GM23338 (cell line): ENCODE measurements around the gene GUCD1. TPM values are rescaled to one million over a fixed set of nuclear protein-coding genes. Genes with fewer than 3 reads are reported as not detected.

ENCODE experiments used
- ATAC-seq: fragments of 200-7000 bp; cut with Tn5 transposase; 3 replicates; pipeline ENCODE4 v1.9.1; 2020
- DNase-seq: peaks from one replicate; pipeline ENCODE4 v3.0.0-alpha.2; 2015; ENCODE audit warnings: low spot score
- H2AFZ ChIP-seq: fragments of 200-600 bp; sonication (generic); 2 replicates; pipeline ENCODE4 v1.8.0; 2016; ENCODE audit warnings: antibody characterized with exemption, mild to moderate bottlenecking, moderate library complexity
- H3F3A ChIP-seq: fragments of 200-600 bp; sonication (generic); replicated peaks from 2 replicates; pipeline ENCODE4 v1.8.0; 2017; ENCODE audit warnings: antibody characterized with exemption, mixed run types, low read depth
- H3K27ac ChIP-seq: fragments of 200-600 bp; sonication (generic); 2 replicates; pipeline ENCODE4 v1.6.1; 2016; ENCODE audit warnings: low read depth
- H3K27me3 ChIP-seq: fragments of 200-600 bp; sonication (generic); 2 replicates; pipeline ENCODE4 v1.8.0; 2016; ENCODE audit warnings: mild to moderate bottlenecking, mixed run types, moderate library complexity; ENCODE audit not compliant: insufficient read depth
- H3K36me3 ChIP-seq: fragments of 200-600 bp; sonication (generic); 2 replicates; pipeline ENCODE4 v1.8.0; 2016; ENCODE audit warnings: mild to moderate bottlenecking; ENCODE audit not compliant: insufficient read depth
- H3K4me1 ChIP-seq: fragments of 200-600 bp; sonication (generic); 2 replicates; pipeline ENCODE4 v1.8.0; 2016; ENCODE audit warnings: mild to moderate bottlenecking, moderate library complexity; ENCODE audit not compliant: insufficient read depth
- H3K4me2 ChIP-seq: fragments of 200-600 bp; sonication (generic); 2 replicates; pipeline ENCODE4 v1.7.1; 2017; ENCODE audit warnings: mixed run types
- H3K4me3 ChIP-seq: fragments of 200-600 bp; sonication (generic); 2 replicates; pipeline ENCODE4 v1.6.1; 2016; ENCODE audit warnings: mixed run types
- H3K79me2 ChIP-seq: fragments of 200-600 bp; sonication (generic); replicated peaks from 2 replicates; pipeline ENCODE4 v1.8.0; 2017; ENCODE audit warnings: mild to moderate bottlenecking; ENCODE audit not compliant: insufficient read depth
- H3K9me2 ChIP-seq: fragments of 200-600 bp; sonication (generic); 2 replicates; pipeline ENCODE4 v1.8.0; 2017; ENCODE audit not compliant: insufficient read depth
- H4K20me1 ChIP-seq: fragments of 200-600 bp; sonication (generic); replicated peaks from 2 replicates; pipeline ENCODE4 v1.8.0; 2017; ENCODE audit warnings: mild to moderate bottlenecking; ENCODE audit not compliant: insufficient read depth
- H3K27ac Mint-ChIP-seq: 2 replicates; pipeline ENCODE4 v1.8.0; 2020; ENCODE audit warnings: inconsistent platforms, mild to moderate bottlenecking, moderate library complexity, mixed read lengths
- H3K27me3 Mint-ChIP-seq: 3 replicates; pipeline ENCODE4 v1.8.0; 2022; ENCODE audit warnings: low read depth, mild to moderate bottlenecking, moderate library complexity, mixed read lengths, inconsistent platforms; ENCODE audit not compliant: insufficient read depth, poor library complexity
- H3K36me3 Mint-ChIP-seq: 3 replicates; pipeline ENCODE4 v1.8.0; 2021; ENCODE audit warnings: low read depth, mild to moderate bottlenecking, inconsistent platforms, moderate library complexity, mixed read lengths
- H3K4me1 Mint-ChIP-seq: 3 replicates; pipeline ENCODE4 v1.8.0; 2020; ENCODE audit warnings: mild to moderate bottlenecking, inconsistent platforms, mixed read lengths
- H3K4me3 Mint-ChIP-seq: 3 replicates; pipeline ENCODE4 v1.8.0; 2021; ENCODE audit warnings: moderate library complexity, mild to moderate bottlenecking, inconsistent platforms, mixed read lengths
- H3K9me3 Mint-ChIP-seq: 3 replicates; pipeline ENCODE4 v1.8.0; 2020; ENCODE audit warnings: moderate library complexity, mild to moderate bottlenecking, inconsistent platforms, mixed read lengths
- CREB1 ChIP-seq: fragments of 250-450 bp; sonication (Bioruptor Pico); IDR thresholded peaks from 2 replicates; pipeline ENCODE4 v1.5.0; 2020; ENCODE audit warnings: low read depth, mild to moderate bottlenecking, moderate library complexity
- ETS1 ChIP-seq: IDR thresholded peaks from 2 replicates; pipeline ENCODE4 v1.6.1; 2016; ENCODE audit warnings: antibody characterized with exemption
- EZH2phosphoT487 ChIP-seq: fragments of 200-600 bp; sonication (generic); IDR thresholded peaks from one replicate; pipeline ENCODE4 v1.8.1; 2018; ENCODE audit warnings: antibody characterized with exemption; ENCODE audit not compliant: unreplicated experiment
- JUNB ChIP-seq: IDR thresholded peaks from one replicate; pipeline ENCODE4 v1.6.1; 2016; ENCODE audit warnings: antibody characterized with exemption; ENCODE audit not compliant: unreplicated experiment
- NANOG ChIP-seq: IDR thresholded peaks from 2 replicates; pipeline ENCODE4 v1.6.1; 2016; ENCODE audit warnings: antibody characterized with exemption, borderline replicate concordance
- REST ChIP-seq: IDR thresholded peaks from one replicate; pipeline ENCODE4 v1.6.1; 2018; ENCODE audit warnings: antibody characterized with exemption; ENCODE audit not compliant: unreplicated experiment
- ZNF114 ChIP-seq: fragments of 250-450 bp; sonication (Bioruptor Pico); IDR thresholded peaks from 2 replicates; pipeline ENCODE4 v1.5.0; 2020; ENCODE audit warnings: mild to moderate bottlenecking, moderate library complexity
- polyA plus RNA-seq: library from polyadenylated mRNA; unstranded; fragments of >200 nt; fragmentation: Nextera tagmentation; extraction: Ambion mirVana; gene quantifications from 2 replicates; pipeline ENCODE4 v1.2.1, GENCODE V29; 2016
- total RNA-seq: library from RNA; depleted of rRNA; stranded (reverse); fragments of >200 nt; shearing (Covaris generic); gene quantifications from 2 replicates; pipeline ENCODE4 v1.2.3, GENCODE V29; 2014
- TF ChIP-seq, protein P1 (sequence below), 2 experiments: fragments of 200-600 bp in 1 of 2; sonication (generic) in 1 of 2; conservative IDR thresholded peaks; 2 replicates each; pipeline versions ENCODE4 v1.5.1 to v1.6.1; 2016 to 2017; ENCODE audit warnings: antibody characterized with exemption in 2 of 2, low read depth in 2 of 2, mild to moderate bottlenecking in 2 of 2, moderate library complexity in 1 of 2

GUCD1 gene
- total and polyA plus RNA-seq, 2 experiments from 2014 or later = 39.0 to 106 TPM

- H3K4me1 Mint-ChIP-seq = no peaks in the 10 kb centered on the region
- peak overlapping the region; percentile 67 for H3K4me3 ChIP-seq
- no peak for DNase-seq
- no peaks in the 10 kb centered on the region; the same call in 1 of the 2 replicates for H3F3A ChIP-seq
- ATAC-seq = peak; percentile 45
- H3K27me3 ChIP-seq = peaks cover 53% of the 10 kb centered on the region
- TF ChIP-seq CREB1 (CRISPR knock-in tag) = no peak
- TF ChIP-seq NANOG = no peak
- TF ChIP-seq REST = no peak
- no peak for TF ChIP-seq ETS1
- TF ChIP-seq, protein P1, sequence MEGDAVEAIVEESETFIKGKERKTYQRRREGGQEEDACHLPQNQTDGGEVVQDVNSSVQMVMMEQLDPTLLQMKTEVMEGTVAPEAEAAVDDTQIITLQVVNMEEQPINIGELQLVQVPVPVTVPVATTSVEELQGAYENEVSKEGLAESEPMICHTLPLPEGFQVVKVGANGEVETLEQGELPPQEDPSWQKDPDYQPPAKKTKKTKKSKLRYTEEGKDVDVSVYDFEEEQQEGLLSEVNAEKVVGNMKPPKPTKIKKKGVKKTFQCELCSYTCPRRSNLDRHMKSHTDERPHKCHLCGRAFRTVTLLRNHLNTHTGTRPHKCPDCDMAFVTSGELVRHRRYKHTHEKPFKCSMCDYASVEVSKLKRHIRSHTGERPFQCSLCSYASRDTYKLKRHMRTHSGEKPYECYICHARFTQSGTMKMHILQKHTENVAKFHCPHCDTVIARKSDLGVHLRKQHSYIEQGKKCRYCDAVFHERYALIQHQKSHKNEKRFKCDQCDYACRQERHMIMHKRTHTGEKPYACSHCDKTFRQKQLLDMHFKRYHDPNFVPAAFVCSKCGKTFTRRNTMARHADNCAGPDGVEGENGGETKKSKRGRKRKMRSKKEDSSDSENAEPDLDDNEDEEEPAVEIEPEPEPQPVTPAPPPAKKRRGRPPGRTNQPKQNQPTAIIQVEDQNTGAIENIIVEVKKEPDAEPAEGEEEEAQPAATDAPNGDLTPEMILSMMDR (conservative IDR thresholded peaks at IDR 0.05; ENCODE audit: low read depth in 2 of 2) = no peak
- TF ChIP-seq ZNF114 (CRISPR knock-in tag) = no peak
- H3K4me2 ChIP-seq = peak overlapping the region; percentile 90
- no peaks in the 10 kb centered on the region; the same call in 1 of the 2 replicates for H4K20me1 ChIP-seq
- H2AFZ ChIP-seq = peak overlapping the region; percentile 100
- H3K4me1 ChIP-seq = peaks cover 6% of the 10 kb centered on the region
- peaks cover 6% of the 10 kb centered on the region; the same call in 2 of the 3 replicates for H3K36me3 Mint-ChIP-seq
- peaks cover 12% of the 10 kb centered on the region; the same call in 2 of the 3 replicates for H3K9me3 Mint-ChIP-seq
- H3K27ac Mint-ChIP-seq = no peak overlapping the region
- H3K27me3 Mint-ChIP-seq = peaks cover 37% of the 10 kb centered on the region
- H3K27ac ChIP-seq = no peak overlapping the region
- no peaks in the 10 kb centered on the region; the same call in 1 of the 2 replicates for H3K36me3 ChIP-seq
- H3K4me3 Mint-ChIP-seq = peak overlapping the region; percentile 62
- no peaks in the 10 kb centered on the region for H3K79me2 ChIP-seq
- no peaks in the 10 kb centered on the region for H3K9me2 ChIP-seq
Observed at GRCh38 chr22:24494167-24494527, 60.8 kb downstream of the GUCD1 start.

DNA sequence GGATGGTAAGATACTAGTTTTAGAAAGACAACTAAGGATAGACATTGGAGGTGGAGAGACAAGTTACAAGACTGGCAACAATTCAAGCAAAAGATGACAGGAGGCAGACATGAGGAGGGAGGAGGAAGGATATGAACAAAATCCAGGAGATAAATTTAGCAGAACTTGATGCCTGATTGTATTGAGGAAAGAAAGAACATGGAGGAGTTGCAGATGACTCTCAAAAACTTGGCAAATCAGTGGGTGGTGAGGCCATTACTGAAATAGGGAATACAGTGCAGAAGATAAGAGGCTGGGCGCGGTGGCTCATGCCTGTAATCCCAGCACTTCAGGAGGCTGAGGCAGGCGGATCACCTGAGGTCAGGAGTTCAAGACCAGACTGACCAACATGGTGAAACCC, 62.5 kb downstream of the GUCD1 start:
- peaks cover 37% of the 10 kb centered on the region for H3K27me3 Mint-ChIP-seq
- Histone ChIP-seq H2AFZ (no peak overlapping the region), H3K4me2 (no peak overlapping the region), H3K27ac (no peak overlapping the region), H3F3A (no peaks in the 10 kb centered on the region; the same call in 1 of the 2 replicates), H3K4me3 (no peak overlapping the region), H4K20me1 (no peaks in the 10 kb centered on the region; the same call in 1 of the 2 replicates), H3K27me3 (peaks cover 53% of the 10 kb centered on the region), H3K36me3 (no peaks in the 10 kb centered on the region; the same call in 1 of the 2 replicates), H3K79me2 (no peaks in the 10 kb centered on the region), H3K9me2 (no peaks in the 10 kb centered on the region; the same call in 1 of the 2 replicates), H3K4me1 (peaks cover 6% of the 10 kb centered on the region)
- ATAC-seq (no peak), DNase-seq (no peak)
- TF ChIP-seq ETS1 = no peak
- TF ChIP-seq JUNB = no peak
- TF ChIP-seq, protein P1 (conservative IDR thresholded peaks at IDR 0.05; ENCODE audit: low read depth in 2 of 2) = no peak
- TF ChIP-seq ZNF114 (CRISPR knock-in tag) = no peak
- no peak for TF ChIP-seq CREB1 (CRISPR knock-in tag)
- TF ChIP-seq EZH2phosphoT487 = no peak
- no peak for TF ChIP-seq NANOG
- TF ChIP-seq REST = no peak
- H3K27ac Mint-ChIP-seq = no peak overlapping the region
- peaks cover 12% of the 10 kb centered on the region; the same call in 2 of the 3 replicates for H3K9me3 Mint-ChIP-seq
- H3K4me3 Mint-ChIP-seq = no peak overlapping the region
- no peaks in the 10 kb centered on the region for H3K4me1 Mint-ChIP-seq
- peaks cover 6% of the 10 kb centered on the region; the same call in 2 of the 3 replicates for H3K36me3 Mint-ChIP-seq
